OCI-LY7 (cell line): Measurements from ENCODE around the gene HBQ1.

Source experiments
- CTCF ChIP-seq: fragments of 200-600 bp; sonication (generic); conservative IDR thresholded peaks from 2 replicates; pipeline ENCODE4 v1.5.1; 2014; ENCODE audit warnings: mild to moderate bottlenecking, antibody characterized with exemption, low read length, moderate library complexity, mixed read lengths
- EZH2phosphoT487 ChIP-seq: fragments of 200-600 bp; sonication (generic); IDR thresholded peaks from 2 replicates; pipeline ENCODE4 v1.6.1; 2018; ENCODE audit warnings: low read depth, borderline replicate concordance, mild to moderate bottlenecking, mixed run types, antibody characterized with exemption, low read length, moderate library complexity, mixed read lengths

- no peak for TF ChIP-seq CTCF
- no peak for TF ChIP-seq EZH2phosphoT487
Measured at GRCh38 chr16:149024-149660, 31.1 kb upstream of the HBQ1 start.
